ENCODE results near the gene SHROOM4. TPM values are rescaled to one million over a fixed set of nuclear protein-coding genes. Genes with fewer than 3 reads are reported as not detected.

Gene SHROOM4, protein sequence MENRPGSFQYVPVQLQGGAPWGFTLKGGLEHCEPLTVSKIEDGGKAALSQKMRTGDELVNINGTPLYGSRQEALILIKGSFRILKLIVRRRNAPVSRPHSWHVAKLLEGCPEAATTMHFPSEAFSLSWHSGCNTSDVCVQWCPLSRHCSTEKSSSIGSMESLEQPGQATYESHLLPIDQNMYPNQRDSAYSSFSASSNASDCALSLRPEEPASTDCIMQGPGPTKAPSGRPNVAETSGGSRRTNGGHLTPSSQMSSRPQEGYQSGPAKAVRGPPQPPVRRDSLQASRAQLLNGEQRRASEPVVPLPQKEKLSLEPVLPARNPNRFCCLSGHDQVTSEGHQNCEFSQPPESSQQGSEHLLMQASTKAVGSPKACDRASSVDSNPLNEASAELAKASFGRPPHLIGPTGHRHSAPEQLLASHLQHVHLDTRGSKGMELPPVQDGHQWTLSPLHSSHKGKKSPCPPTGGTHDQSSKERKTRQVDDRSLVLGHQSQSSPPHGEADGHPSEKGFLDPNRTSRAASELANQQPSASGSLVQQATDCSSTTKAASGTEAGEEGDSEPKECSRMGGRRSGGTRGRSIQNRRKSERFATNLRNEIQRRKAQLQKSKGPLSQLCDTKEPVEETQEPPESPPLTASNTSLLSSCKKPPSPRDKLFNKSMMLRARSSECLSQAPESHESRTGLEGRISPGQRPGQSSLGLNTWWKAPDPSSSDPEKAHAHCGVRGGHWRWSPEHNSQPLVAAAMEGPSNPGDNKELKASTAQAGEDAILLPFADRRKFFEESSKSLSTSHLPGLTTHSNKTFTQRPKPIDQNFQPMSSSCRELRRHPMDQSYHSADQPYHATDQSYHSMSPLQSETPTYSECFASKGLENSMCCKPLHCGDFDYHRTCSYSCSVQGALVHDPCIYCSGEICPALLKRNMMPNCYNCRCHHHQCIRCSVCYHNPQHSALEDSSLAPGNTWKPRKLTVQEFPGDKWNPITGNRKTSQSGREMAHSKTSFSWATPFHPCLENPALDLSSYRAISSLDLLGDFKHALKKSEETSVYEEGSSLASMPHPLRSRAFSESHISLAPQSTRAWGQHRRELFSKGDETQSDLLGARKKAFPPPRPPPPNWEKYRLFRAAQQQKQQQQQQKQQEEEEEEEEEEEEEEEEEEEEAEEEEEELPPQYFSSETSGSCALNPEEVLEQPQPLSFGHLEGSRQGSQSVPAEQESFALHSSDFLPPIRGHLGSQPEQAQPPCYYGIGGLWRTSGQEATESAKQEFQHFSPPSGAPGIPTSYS (N-terminal part only)
- total RNA-seq (10 to 100 TPM; 10.9 to 12.8 TPM), polyA plus RNA-seq (ENCODE audit: insufficient read length in 2 of 2) (10 to 100 TPM; 12.1 to 15.5 TPM)
- long read RNA-seq, donor 1 = 0 reads
- long read RNA-seq, donor 2 = 0 reads
- long read RNA-seq, donor 3, partial matches to known transcripts = 10 of 10 reads
- long read RNA-seq, donor 3, other reads (novel, unspliced or antisense) = 0 of 10 reads
- long read RNA-seq, donor 4 = 0 reads

DNA sequence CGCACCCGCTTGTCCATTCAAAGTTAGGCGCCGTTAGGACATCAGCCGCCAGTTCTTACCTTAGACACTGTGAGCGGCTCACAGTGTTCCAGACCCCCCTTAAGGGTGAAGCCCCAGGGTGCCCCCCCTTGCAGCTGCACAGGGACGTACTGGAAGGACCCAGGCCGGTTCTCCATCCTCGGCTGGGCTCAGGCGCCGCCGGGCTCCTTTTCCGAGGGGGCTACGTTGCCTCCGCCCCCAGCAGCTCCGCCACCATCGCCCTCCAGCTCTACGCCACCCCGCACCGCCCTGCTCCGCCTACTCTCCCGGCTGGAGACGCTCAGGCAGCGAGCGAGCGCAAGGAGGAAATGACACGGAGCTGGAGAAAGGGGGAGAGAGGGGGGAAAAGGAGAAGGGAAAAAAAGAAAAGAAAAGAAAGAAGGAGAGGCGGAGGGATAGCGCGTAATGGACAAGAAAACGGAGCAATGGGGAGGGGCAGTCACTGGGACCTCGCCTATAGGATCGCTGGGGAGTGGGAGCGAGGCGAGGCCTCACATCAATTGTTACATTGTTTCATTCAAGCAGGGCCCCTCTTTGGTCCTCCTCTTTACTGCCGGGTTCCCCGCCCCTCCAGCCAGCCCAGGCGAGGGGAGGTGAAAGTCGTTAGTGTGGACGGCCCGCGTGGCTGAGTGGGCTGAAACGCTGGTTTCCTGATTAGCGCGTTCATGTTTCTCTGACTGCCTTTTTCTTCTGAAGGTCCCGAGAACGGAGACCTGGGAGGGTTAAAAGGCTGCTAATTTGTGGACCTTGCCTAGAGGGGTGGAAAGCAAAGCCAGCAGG lies at the start of gene SHROOM4:
SHROOM4 (minus strand) TSS at position 352 of the 819 bp plus-strand sequence; CDS start at position 176, 176 bp downstream.
- peak within 1 kb of the TSS; percentile 57 for H3K4me3 ChIP-seq (ENCODE audit: low read depth, low read length)
- DNase-seq (ENCODE audit: low read depth in 4 of 6, low spot score in 6 of 6) = peak in 3 of 6 donors; percentile 38 to 86 (median 85)
- H3K4me1 ChIP-seq (ENCODE audit: control insufficient read depth, insufficient read depth, low read length) = peaks cover 7% of the 10 kb centered on the region
- H3K27me3 ChIP-seq (ENCODE audit: control insufficient read depth, insufficient read depth, low read length) = no peaks in the 10 kb centered on the region
- 21% methylated on average over 42 of the region's 47 CpGs for WGBS (ENCODE audit: insufficient coverage)
- H3K27ac ChIP-seq (ENCODE audit: low read depth, low read length) = peak within 1 kb of the TSS; percentile 89
- no peaks in the 10 kb centered on the region for H3K36me3 ChIP-seq (ENCODE audit: control insufficient read depth, insufficient read depth, low read length)
- H3K9me3 ChIP-seq (ENCODE audit: control insufficient read depth, insufficient read depth, low read length) = no peaks in the 10 kb centered on the region

DNA sequence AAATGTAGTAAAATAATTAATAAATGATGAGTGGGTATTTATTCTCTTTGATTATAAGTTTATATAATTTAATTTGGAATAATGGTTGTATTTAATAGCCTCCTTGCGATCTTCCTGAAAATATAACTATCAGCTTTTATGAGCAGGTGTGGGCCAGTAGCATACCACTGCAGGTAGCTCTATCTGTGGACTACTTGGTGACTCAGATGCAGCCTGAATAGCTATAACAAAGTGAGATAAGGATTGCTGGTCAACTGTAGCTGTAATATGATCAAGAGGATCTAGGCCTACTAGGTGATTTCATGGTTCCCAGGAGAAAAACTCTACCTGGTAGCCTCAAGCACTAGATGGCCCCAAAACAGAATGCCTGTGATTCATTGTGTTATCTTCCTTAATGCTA lies 49.5 kb upstream of the SHROOM4 start:
- H3K36me3 ChIP-seq (ENCODE audit: control insufficient read depth, insufficient read depth, low read length) = no peaks in the 10 kb centered on the region
- H3K4me1 ChIP-seq (ENCODE audit: control insufficient read depth, insufficient read depth, low read length) = no peaks in the 10 kb centered on the region
- DNase-seq (ENCODE audit: low read depth in 4 of 6, low spot score in 6 of 6) = no peak
- H3K27ac ChIP-seq (ENCODE audit: low read depth, low read length) = no peak overlapping the region
- no CpG with 5 or more reads among the region's 1 CpG for WGBS (ENCODE audit: insufficient coverage)
- H3K4me3 ChIP-seq (ENCODE audit: low read depth, low read length) = no peak overlapping the region
- no peaks in the 10 kb centered on the region for H3K9me3 ChIP-seq (ENCODE audit: control insufficient read depth, insufficient read depth, low read length)
- H3K27me3 ChIP-seq (ENCODE audit: control insufficient read depth, insufficient read depth, low read length) = no peaks in the 10 kb centered on the region

DNA sequence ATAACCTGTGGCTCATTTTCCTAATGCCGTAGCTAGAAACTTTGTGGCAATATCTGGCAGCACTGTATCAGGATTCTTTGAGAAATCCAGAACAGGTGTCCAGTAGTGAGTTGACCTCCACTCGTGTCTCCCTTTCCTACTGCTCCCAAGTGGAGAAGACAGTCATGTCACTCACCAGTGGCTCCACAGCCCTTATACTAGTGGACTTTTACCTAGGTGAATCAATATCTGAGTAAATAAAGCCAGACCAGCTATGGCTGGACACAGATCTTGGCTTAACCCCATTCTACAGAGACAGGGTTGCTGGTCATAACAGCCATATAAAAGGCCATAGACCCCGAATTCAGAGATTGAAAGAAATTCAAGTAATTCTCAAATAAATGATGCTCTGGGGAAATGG lies 46.5 kb upstream of the SHROOM4 start:
- no CpG with 5 or more reads among the region's 3 CpGs for WGBS (ENCODE audit: insufficient coverage)
- Histone ChIP-seq H3K27ac (ENCODE audit: low read depth, low read length) (no peak overlapping the region), H3K27me3 (ENCODE audit: control insufficient read depth, insufficient read depth, low read length) (no peaks in the 10 kb centered on the region), H3K4me1 (ENCODE audit: control insufficient read depth, insufficient read depth, low read length) (no peaks in the 10 kb centered on the region), H3K9me3 (ENCODE audit: control insufficient read depth, insufficient read depth, low read length) (no peaks in the 10 kb centered on the region), H3K36me3 (ENCODE audit: control insufficient read depth, insufficient read depth, low read length) (no peaks in the 10 kb centered on the region), H3K4me3 (ENCODE audit: low read depth, low read length) (no peak overlapping the region)
- DNase-seq (ENCODE audit: low read depth in 4 of 6, low spot score in 6 of 6) = no peak

DNA sequence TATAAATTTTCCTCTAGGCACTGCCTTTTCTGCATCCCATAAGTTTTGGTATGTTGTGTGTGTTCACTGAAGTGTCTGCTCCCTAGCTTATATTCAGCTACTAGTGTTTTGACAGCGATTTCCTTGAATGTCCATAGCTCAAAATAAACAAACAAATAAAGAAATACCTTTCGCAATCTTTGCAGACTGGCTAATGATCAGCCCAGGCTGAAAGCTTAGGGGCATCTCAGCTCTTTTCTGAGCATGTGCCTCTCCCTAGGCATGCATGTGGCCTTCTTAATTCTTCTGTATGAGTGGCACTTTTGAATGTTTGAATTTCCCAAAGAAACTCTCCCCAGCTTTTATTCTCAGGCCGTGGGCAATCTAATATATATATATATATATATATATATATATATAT lies 44.6 kb upstream of the SHROOM4 start:
- H3K36me3 ChIP-seq (ENCODE audit: control insufficient read depth, insufficient read depth, low read length) = no peaks in the 10 kb centered on the region
- H3K4me1 ChIP-seq (ENCODE audit: control insufficient read depth, insufficient read depth, low read length) = no peaks in the 10 kb centered on the region
- H3K27ac ChIP-seq (ENCODE audit: low read depth, low read length) = no peak overlapping the region
- 58% methylated on average over 2 of the region's 3 CpGs for WGBS (ENCODE audit: insufficient coverage)
- no peak for DNase-seq (ENCODE audit: low read depth in 4 of 6, low spot score in 6 of 6)
- H3K9me3 ChIP-seq (ENCODE audit: control insufficient read depth, insufficient read depth, low read length) = no peaks in the 10 kb centered on the region
- no peaks in the 10 kb centered on the region for H3K27me3 ChIP-seq (ENCODE audit: control insufficient read depth, insufficient read depth, low read length)
- no peak overlapping the region for H3K4me3 ChIP-seq (ENCODE audit: low read depth, low read length)

DNA sequence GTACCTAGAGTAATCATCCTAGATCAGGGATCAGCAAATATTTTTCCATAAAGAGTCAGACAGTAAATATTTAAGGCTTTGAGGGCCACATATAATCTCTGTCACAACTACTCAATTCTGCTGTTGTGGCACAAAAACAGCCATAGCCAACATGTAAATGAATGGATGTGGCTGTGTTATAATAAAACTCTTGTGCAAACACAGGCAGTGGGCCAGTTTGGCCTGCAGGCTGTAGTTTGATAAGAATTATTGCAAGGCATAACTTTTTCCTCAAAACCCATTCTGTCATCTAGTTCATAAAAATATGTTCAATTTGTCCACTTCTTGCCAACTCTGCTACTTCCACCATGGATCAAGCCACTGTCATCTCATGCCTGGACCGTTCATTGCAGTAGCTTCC lies 39.4 kb upstream of the SHROOM4 start:
- Histone ChIP-seq H3K36me3 (ENCODE audit: control insufficient read depth, insufficient read depth, low read length) (no peaks in the 10 kb centered on the region), H3K27ac (ENCODE audit: low read depth, low read length) (no peak overlapping the region), H3K4me1 (ENCODE audit: control insufficient read depth, insufficient read depth, low read length) (no peaks in the 10 kb centered on the region), H3K9me3 (ENCODE audit: control insufficient read depth, insufficient read depth, low read length) (no peaks in the 10 kb centered on the region), H3K4me3 (ENCODE audit: low read depth, low read length) (no peak overlapping the region), H3K27me3 (ENCODE audit: control insufficient read depth, insufficient read depth, low read length) (no peaks in the 10 kb centered on the region)
- WGBS (ENCODE audit: insufficient coverage) = 88% methylated on average over 1 of the region's 1 CpG
- DNase-seq (ENCODE audit: low read depth in 4 of 6, low spot score in 6 of 6) = no peak

DNA sequence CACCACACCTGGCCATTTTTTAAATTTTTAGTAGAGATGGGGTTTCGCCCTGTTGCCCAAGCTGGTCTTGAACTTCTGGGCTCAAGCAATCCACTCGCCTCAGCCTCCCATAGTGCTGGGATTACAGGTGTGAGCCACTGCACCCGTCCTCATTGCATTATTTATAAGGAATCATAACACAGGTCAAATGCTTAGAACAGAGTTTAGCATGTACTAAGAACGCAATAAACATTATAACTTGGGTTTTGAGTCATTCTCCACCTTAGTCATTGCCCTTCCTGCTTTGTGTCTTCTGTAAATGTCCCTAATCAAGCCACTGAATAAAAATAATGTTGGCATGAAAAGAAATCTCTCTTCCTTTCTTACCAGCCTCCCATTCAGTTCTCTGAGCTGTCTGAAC lies 38.5 kb upstream of the SHROOM4 start:
- Histone ChIP-seq H3K27me3 (ENCODE audit: control insufficient read depth, insufficient read depth, low read length) (no peaks in the 10 kb centered on the region), H3K36me3 (ENCODE audit: control insufficient read depth, insufficient read depth, low read length) (no peaks in the 10 kb centered on the region), H3K27ac (ENCODE audit: low read depth, low read length) (no peak overlapping the region), H3K4me3 (ENCODE audit: low read depth, low read length) (no peak overlapping the region), H3K4me1 (ENCODE audit: control insufficient read depth, insufficient read depth, low read length) (no peaks in the 10 kb centered on the region), H3K9me3 (ENCODE audit: control insufficient read depth, insufficient read depth, low read length) (no peaks in the 10 kb centered on the region)
- DNase-seq (ENCODE audit: low read depth in 4 of 6, low spot score in 6 of 6) = no peak
- WGBS (ENCODE audit: insufficient coverage) = no CpG with 5 or more reads among the region's 4 CpGs

DNA sequence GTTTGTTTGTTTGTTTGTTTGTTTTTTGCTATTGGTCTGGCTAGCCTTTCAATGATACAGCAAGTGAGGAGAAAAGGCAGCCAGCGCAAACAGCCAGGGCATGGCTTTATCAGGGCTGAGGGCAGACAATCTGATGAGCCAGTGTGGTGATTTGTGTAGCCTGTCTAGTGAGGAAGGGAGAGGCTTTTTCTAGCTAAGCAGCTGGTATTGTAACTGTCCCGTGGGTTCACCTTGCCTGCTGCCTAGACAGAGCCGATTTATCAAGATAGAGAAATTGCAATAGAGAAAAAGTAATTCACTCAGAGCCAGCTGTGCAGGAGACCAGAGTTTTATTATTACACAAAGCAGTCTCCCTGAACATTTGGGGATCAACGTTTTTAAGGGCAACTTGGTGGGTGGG lies 28.2 kb upstream of the SHROOM4 start:
- peaks cover 3% of the 10 kb centered on the region for H3K27me3 ChIP-seq (ENCODE audit: control insufficient read depth, insufficient read depth, low read length)
- H3K4me1 ChIP-seq (ENCODE audit: control insufficient read depth, insufficient read depth, low read length) = no peaks in the 10 kb centered on the region
- WGBS (ENCODE audit: insufficient coverage) = 40% methylated on average over 2 of the region's 4 CpGs
- no peak overlapping the region for H3K4me3 ChIP-seq (ENCODE audit: low read depth, low read length)
- H3K36me3 ChIP-seq (ENCODE audit: control insufficient read depth, insufficient read depth, low read length) = no peaks in the 10 kb centered on the region
- no peak overlapping the region for H3K27ac ChIP-seq (ENCODE audit: low read depth, low read length)
- H3K9me3 ChIP-seq (ENCODE audit: control insufficient read depth, insufficient read depth, low read length) = no peaks in the 10 kb centered on the region
- DNase-seq (ENCODE audit: low read depth in 4 of 6, low spot score in 6 of 6) = peak in 1 of 6 donors; percentile 54

DNA sequence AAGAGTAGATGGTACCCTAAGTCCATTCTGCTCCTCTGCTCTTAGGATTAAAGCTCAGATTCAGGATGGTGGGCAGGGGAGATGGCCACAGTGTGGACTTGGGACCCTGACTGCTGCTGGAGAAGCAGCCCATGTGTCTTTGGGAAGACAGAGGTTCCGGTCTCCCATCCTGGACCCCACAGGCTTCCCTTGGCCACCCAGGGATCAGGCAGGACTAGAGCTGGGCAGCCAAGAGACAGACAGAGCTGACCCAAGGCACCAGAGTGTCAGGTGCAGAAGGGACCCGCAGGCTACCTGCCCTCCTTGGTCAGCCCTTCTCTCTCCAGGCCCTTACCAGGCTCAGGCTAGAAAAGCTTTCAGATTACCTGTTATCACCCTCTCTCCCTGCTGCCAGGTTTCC lies 25.7 kb upstream of the SHROOM4 start:
- Histone ChIP-seq H3K27me3 (ENCODE audit: control insufficient read depth, insufficient read depth, low read length) (peaks cover 3% of the 10 kb centered on the region), H3K27ac (ENCODE audit: low read depth, low read length) (no peak overlapping the region), H3K4me3 (ENCODE audit: low read depth, low read length) (no peak overlapping the region), H3K9me3 (ENCODE audit: control insufficient read depth, insufficient read depth, low read length) (no peaks in the 10 kb centered on the region), H3K36me3 (ENCODE audit: control insufficient read depth, insufficient read depth, low read length) (no peaks in the 10 kb centered on the region), H3K4me1 (ENCODE audit: control insufficient read depth, insufficient read depth, low read length) (no peaks in the 10 kb centered on the region)
- WGBS (ENCODE audit: insufficient coverage) = 65% methylated on average over 2 of the region's 2 CpGs
- DNase-seq (ENCODE audit: low read depth in 4 of 6, low spot score in 6 of 6) = no peak
